Measurements from ENCODE around the gene GOLPH3.
A peak's percentile ranks its signal among the peaks of the same experiment; 100 is the strongest.
"Not testable (repeated sequence)": the region's sequence is repeated elsewhere in the genome, so short reads cannot be mapped to it uniquely, and the experiment has no call there.

The GOLPH3 gene

GRCh38 chr5:32174011-32174870 lies at the start of gene GOLPH3:
GOLPH3 (minus strand) TSS chr5:32174319; CDS start chr5:32174034, 285 bp downstream.
- peak; percentile 97 for DNase-seq

- DNase-seq, result peak; percentile 79
Observed at GRCh38 chr5:32222723-32223470, 48.8 kb upstream of the GOLPH3 start.

GRCh38 chr5:32217886-32218396 lies 43.8 kb upstream of the GOLPH3 start:
- peak; percentile 62 for DNase-seq

GRCh38 chr5:32214344-32214743 lies 40.2 kb upstream of the GOLPH3 start:
- not testable (repeated sequence) for DNase-seq

GRCh38 chr5:32210151-32210550 lies 36.0 kb upstream of the GOLPH3 start:
- DNase-seq, result peak; percentile 89

GRCh38 chr5:32208837-32209236 lies 34.7 kb upstream of the GOLPH3 start:
- not testable (repeated sequence) for DNase-seq

- DNase-seq, result no peak
Observed at GRCh38 chr5:32207355-32207634, 33.2 kb upstream of the GOLPH3 start.

GRCh38 chr5:32206509-32207354 lies 32.6 kb upstream of the GOLPH3 start:
- DNase-seq, result no peak

- no peak for DNase-seq
Observed at GRCh38 chr5:32206053-32206452, 31.9 kb upstream of the GOLPH3 start.

- no peak for DNase-seq
Observed at GRCh38 chr5:32202394-32202793, 28.3 kb upstream of the GOLPH3 start.

- no peak for DNase-seq
Observed at GRCh38 chr5:32201122-32201753, 27.1 kb upstream of the GOLPH3 start.

- no peak for DNase-seq
Observed at GRCh38 chr5:32197032-32197431, 22.9 kb upstream of the GOLPH3 start.

- DNase-seq, result no peak
Observed at GRCh38 chr5:32195265-32195664, 21.1 kb upstream of the GOLPH3 start.

- DNase-seq, result peak; percentile 99
Observed at GRCh38 chr5:32193591-32193990, 19.5 kb upstream of the GOLPH3 start.

GRCh38 chr5:32190095-32190494 lies 16.0 kb upstream of the GOLPH3 start:
- DNase-seq, result no peak

GRCh38 chr5:32187675-32188074 lies 13.6 kb upstream of the GOLPH3 start:
- DNase-seq, result no peak

GRCh38 chr5:32182463-32183063 lies 8.4 kb upstream of the GOLPH3 start:
- no peak for DNase-seq

GRCh38 chr5:32173267-32174010 lies 680 bp downstream of the GOLPH3 start:
- peak; percentile 95 for DNase-seq

GRCh38 chr5:32172923-32173266 lies 1.2 kb downstream of the GOLPH3 start:
- DNase-seq, result peak; percentile 52

- DNase-seq, result peak; percentile 68
Observed at GRCh38 chr5:32172186-32172911, 1.8 kb downstream of the GOLPH3 start.
